ENCODE measurements around the gene STAT1.
"Not testable (repeated sequence)": the region's sequence is repeated elsewhere in the genome, so short reads cannot be mapped to it uniquely, and the experiment has no call there.

The STAT1 gene

GRCh38 chr2:190981733-190982132, 32.2 kb downstream of the STAT1 start:
- DNase-seq (ENCODE audit: low read depth): no peak

GRCh38 chr2:190981333-190981732, 32.6 kb downstream of the STAT1 start:
- no peak for DNase-seq (ENCODE audit: low read depth)

GRCh38 chr2:190980630-190981209, 33.3 kb downstream of the STAT1 start:
- DNase-seq (ENCODE audit: low read depth): no peak

- no peak for DNase-seq (ENCODE audit: low read depth)
Observed at GRCh38 chr2:190979906-190980629, 33.9 kb downstream of the STAT1 start.

GRCh38 chr2:190978389-190979053, 35.5 kb downstream of the STAT1 start:
- no peak for DNase-seq (ENCODE audit: low read depth)

GRCh38 chr2:190977505-190977904, 36.5 kb downstream of the STAT1 start:
- no peak for DNase-seq (ENCODE audit: low read depth)

- DNase-seq (ENCODE audit: low read depth): no peak
Observed at GRCh38 chr2:190976521-190976920, 37.5 kb downstream of the STAT1 start.

GRCh38 chr2:190974629-190975361, 39.2 kb downstream of the STAT1 start:
- DNase-seq (ENCODE audit: low read depth): no peak

GRCh38 chr2:190973726-190974628, 40.0 kb downstream of the STAT1 start:
- no peak for DNase-seq (ENCODE audit: low read depth)

GRCh38 chr2:190973262-190973661, 40.7 kb downstream of the STAT1 start:
- DNase-seq (ENCODE audit: low read depth): no peak

GRCh38 chr2:190972846-190973245, 41.1 kb downstream of the STAT1 start:
- DNase-seq (ENCODE audit: low read depth): no peak

- DNase-seq (ENCODE audit: low read depth): no peak
Observed at GRCh38 chr2:190972213-190972612, 41.8 kb downstream of the STAT1 start.

GRCh38 chr2:190970873-190971506, 43.0 kb downstream of the STAT1 start:
- DNase-seq (ENCODE audit: low read depth): no peak

- DNase-seq (ENCODE audit: low read depth): no peak
Observed at GRCh38 chr2:190970160-190970559, 43.8 kb downstream of the STAT1 start.

- no peak for DNase-seq (ENCODE audit: low read depth)
Observed at GRCh38 chr2:190968522-190968921, 45.4 kb downstream of the STAT1 start.

GRCh38 chr2:190965580-190966222, 48.3 kb downstream of the STAT1 start:
- DNase-seq (ENCODE audit: low read depth): no peak

GRCh38 chr2:190964170-190964795, 49.7 kb downstream of the STAT1 start:
- no peak for DNase-seq (ENCODE audit: low read depth)

- no peak for DNase-seq (ENCODE audit: low read depth)
Observed at GRCh38 chr2:190963088-190963487, 50.9 kb downstream of the STAT1 start.

GRCh38 chr2:190961918-190962487, 52.0 kb downstream of the STAT1 start:
- no peak for DNase-seq (ENCODE audit: low read depth)

- not testable (repeated sequence) for DNase-seq (ENCODE audit: low read depth)
Observed at GRCh38 chr2:190961117-190961516, 52.9 kb downstream of the STAT1 start.
